Right lobe of liver (tissue), 6 donors: ENCODE data around the gene CAPN13. TPM values are rescaled to one million over a fixed set of nuclear protein-coding genes. Genes with fewer than 3 reads are reported as not detected.

Experiments used
- ATAC-seq, 4 donors: fragments of 200-7000 bp; cut with Tn5 transposase; one replicate each; pipeline ENCODE4 v1.9.1; 2020; ENCODE audit warnings: mild to moderate bottlenecking in 4 of 4, moderate library complexity in 4 of 4
- DNase-seq, 3 donors: peaks; one replicate each; pipeline ENCODE4 v3.0.0-alpha.2; 2020
- H3K27ac ChIP-seq, 3 donors: fragments of 200-600 bp; one replicate each; pipeline ENCODE4 v1.8.0; 2022
- H3K27me3 ChIP-seq, 2 donors: fragments of 200-600 bp; one replicate each; pipeline ENCODE4 v1.8.0; 2022
- H3K36me3 ChIP-seq, 4 donors: fragments of 200-600 bp; sonication (generic) in 1 of 4; one replicate each; pipeline versions ENCODE4 v1.5.1 to v1.8.0; 2017 to 2022; ENCODE audit warnings: control low read depth in 1 of 4
- H3K4me1 ChIP-seq, 4 donors: fragments of 200-600 bp; sonication (generic) in 1 of 4; one replicate each; pipeline versions ENCODE4 v1.5.1 to v1.8.0; 2017 to 2022; ENCODE audit warnings: control low read depth in 1 of 4
- H3K4me3 ChIP-seq, 3 donors: fragments of 200-600 bp; one replicate each; pipeline ENCODE4 v1.8.0; 2022
- H3K9me3 ChIP-seq, 4 donors: fragments of 200-600 bp; sonication (generic) in 1 of 4; one replicate each; pipeline versions ENCODE4 v1.5.1 to v1.8.0; 2017 to 2022; ENCODE audit warnings: control low read depth in 1 of 4
- CTCF ChIP-seq, 4 donors: fragments of 200-600 bp in 3 of 4; fragments of 450-650 bp in 1 of 4; IDR thresholded peaks; one replicate each; pipeline versions ENCODE4 v1.5.1 to v1.8.0; 2016 to 2022; ENCODE audit warnings: antibody characterized with exemption in 4 of 4, mild to moderate bottlenecking in 2 of 4
- POLR2A ChIP-seq: fragments of 450-650 bp; IDR thresholded peaks from one replicate; pipeline ENCODE4 v1.6.1; 2017; ENCODE audit warnings: antibody characterized with exemption, mild to moderate bottlenecking
- WGBS: methylation state at CpG from one replicate; pipeline ENCODE4 v1.1.6; 2018; ENCODE audit warnings: low coverage, low lambda C conversion rate; ENCODE audit not compliant: insufficient coverage; ENCODE audit errors: missing lambda C conversion rate; 5-methylcytosine and 5-hydroxymethylcytosine counted together
- intact Hi-C, 2 donors: fragments of 100-400 bp; cut with DNase I; formaldehyde crosslinking; loops; one replicate each; pipeline versions ENCODE4 v1.11.2 to v1.14.1; 2022
- total RNA-seq, 6 experiments: library from RNA; depleted of rRNA in 2 of 6; stranded (reverse); fragments of >200 nt in 2 of 6; fragmentation: NEBNext Ultra II Directional in 3 of 6; extraction: Animal tissue kit (Norgen Biotek cat#: 25700) in 3 of 6; gene quantifications; one replicate each; pipeline versions ENCODE4 v1.1.0 to v1.2.4, GENCODE V29; 2016 to 2023
- donor health status: DM: no; HTN: yes; CAD: no.
- donor health status: DM: no; HTN: no; CAD: no.
- donor health status: DM: no; HTN: no; CAD: no.
- donor health status: DM: no; HTN: yes; CAD: no.
- donor health status: DM: no; HTN: yes; CAD: no.

Gene CAPN13
- total RNA-seq, 6 experiments from 2014 or later = 0.09 to 3.8 (median 1.00) TPM; not detected in 2

GRCh38 chr2:30731706-30732105 lies 75.5 kb downstream of the CAPN13 start:
- WGBS = 0% methylated on average over 1 of the region's 6 CpGs
- ATAC-seq (no peak), DNase-seq (no peak)
- Histone ChIP-seq H3K4me3 (no peak overlapping the region), H3K27me3 (no peaks in the 10 kb centered on the region), H3K4me1 (no peaks in the 10 kb centered on the region), H3K27ac (no peak overlapping the region), H3K36me3 (no peaks in the 10 kb centered on the region), H3K9me3 (no peaks in the 10 kb centered on the region)
- intact Hi-C loops = loop anchor here in 1 of 2 donors (10.0 kb wide), 1 partner anchor 133 kb away; no protein-coding TSS in a partner anchor
- TF ChIP-seq CTCF (IDR thresholded peaks at IDR 0.05) = no peak
- no peak for TF ChIP-seq POLR2A

DNA sequence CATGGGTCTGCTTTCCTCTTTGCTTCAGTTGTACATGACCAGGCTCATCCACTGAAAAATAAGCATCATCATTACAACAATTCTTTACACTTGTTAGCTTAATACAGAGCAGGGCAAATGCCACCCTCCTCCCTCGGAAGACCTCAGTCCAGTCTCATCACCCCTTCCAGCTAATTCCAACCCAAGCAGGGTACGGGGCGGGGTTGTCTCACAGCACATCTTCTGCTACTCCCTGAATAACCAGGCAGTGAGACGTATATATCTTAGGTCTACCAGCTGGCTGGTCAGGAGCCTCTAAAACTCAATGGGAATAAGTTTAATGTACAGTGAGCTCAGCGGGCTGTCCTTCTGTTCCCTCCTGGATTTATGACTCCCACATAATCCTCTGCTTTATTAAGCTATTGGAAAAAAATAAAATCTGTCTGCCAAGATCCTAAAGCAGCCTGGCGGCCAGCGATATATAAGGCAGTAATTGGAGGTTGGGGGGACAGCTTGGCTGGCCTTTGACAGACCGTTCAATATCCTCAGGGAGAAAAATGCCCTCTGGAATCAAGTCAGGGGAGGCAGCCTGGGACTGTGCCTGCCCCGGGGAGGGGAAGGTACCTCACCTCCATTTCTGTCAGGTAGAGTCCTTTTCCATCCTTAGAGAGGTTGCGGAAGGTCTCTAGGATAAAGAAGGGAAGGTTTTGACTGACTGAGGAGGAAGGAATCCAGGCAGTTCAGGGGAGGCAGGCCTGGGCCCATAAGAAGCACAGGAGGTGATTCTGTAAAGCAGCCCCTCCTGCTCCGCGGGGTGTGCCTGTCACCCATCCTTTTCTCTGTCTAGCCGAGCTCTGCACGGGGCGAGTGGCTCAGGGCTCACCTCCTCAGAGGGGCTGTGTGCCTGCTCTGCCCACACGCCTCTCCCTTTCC lies 76.3 kb downstream of the CAPN13 start:
- Histone ChIP-seq H3K4me3 (no peak overlapping the region), H3K36me3 (no peaks in the 10 kb centered on the region), H3K27ac (no peak overlapping the region), H3K27me3 (no peaks in the 10 kb centered on the region), H3K4me1 (no peaks in the 10 kb centered on the region), H3K9me3 (no peaks in the 10 kb centered on the region)
- intact Hi-C loops = loop anchor here in 1 of 2 donors (10.0 kb wide), 1 partner anchor 134 kb away; no protein-coding TSS in a partner anchor
- ATAC-seq = no peak
- TF ChIP-seq CTCF (IDR thresholded peaks at IDR 0.05) = no peak
- TF ChIP-seq POLR2A = no peak
- WGBS = 91% methylated on average over 9 of the region's 16 CpGs
- no peak for DNase-seq

- ATAC-seq = no peak
- no peak for DNase-seq
- Histone ChIP-seq H3K4me1 (no peaks in the 10 kb centered on the region), H3K9me3 (no peaks in the 10 kb centered on the region), H3K27me3 (no peaks in the 10 kb centered on the region), H3K4me3 (no peak overlapping the region), H3K27ac (no peak overlapping the region), H3K36me3 (no peaks in the 10 kb centered on the region)
- WGBS = 53% methylated on average over 5 of the region's 5 CpGs
- intact Hi-C loops = loop anchor here in 1 of 2 donors (10.0 kb wide), 1 partner anchor 606 kb away; no protein-coding TSS in a partner anchor
- no peak for TF ChIP-seq POLR2A
- no peak for TF ChIP-seq CTCF (IDR thresholded peaks at IDR 0.05)
These were observed 78.2 kb downstream of the CAPN13 start for GRCh38 chr2:30729031-30729430.

DNA sequence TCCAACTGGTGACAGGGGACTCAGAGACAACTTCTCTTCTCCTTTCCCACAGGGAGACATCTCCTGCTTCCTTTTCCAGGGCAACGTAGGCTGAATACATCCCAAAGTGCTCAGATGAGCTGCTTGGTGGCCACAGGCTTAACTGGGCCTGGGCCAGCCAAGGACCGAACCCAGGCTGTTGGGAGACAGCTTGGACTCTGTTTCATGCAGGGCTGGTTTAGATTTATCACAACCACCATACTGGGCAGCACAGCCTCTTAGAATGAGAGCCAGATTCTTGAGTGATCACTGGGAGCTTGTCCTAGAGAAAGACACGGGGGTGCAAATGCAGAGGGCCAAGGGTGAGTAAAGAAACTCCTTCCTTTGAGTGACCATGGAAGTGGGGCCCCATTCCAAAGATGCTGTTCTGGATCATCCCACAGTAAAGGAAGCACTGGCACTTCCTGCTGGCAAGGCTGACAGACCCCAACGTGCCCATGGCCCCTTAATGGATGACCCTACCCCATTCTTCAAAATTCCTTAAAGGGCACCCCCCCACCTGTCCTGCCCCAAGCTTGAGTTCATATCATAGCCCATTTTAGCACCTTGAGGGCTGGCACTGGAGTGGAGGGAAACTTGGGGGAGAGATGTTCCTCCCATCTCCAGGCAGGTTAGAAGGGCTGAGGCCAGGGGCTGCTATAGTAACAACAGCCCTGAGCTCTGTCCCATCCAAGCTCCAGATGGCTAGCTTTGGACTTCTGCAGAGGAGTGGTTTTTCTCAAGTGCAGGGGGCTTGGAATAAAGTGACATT lies 84.1 kb downstream of the CAPN13 start:
- no peaks in the 10 kb centered on the region for H3K9me3 ChIP-seq
- 66% methylated on average over 4 of the region's 4 CpGs for WGBS
- no peak overlapping the region for H3K27ac ChIP-seq
- H3K27me3 ChIP-seq = no peaks in the 10 kb centered on the region
- ATAC-seq (no peak), DNase-seq (peak in 1 of 3 donors; percentile 14)
- intact Hi-C loops = loop anchor here in 1 of 2 donors (10.0 kb wide), 1 partner anchor 612 kb away; no protein-coding TSS in a partner anchor
- peaks cover 0 to 13% (median 0%) of the 10 kb centered on the region in 4 donors for H3K4me1 ChIP-seq
- no peaks in the 10 kb centered on the region for H3K36me3 ChIP-seq
- H3K4me3 ChIP-seq = no peak overlapping the region
- no peak for TF ChIP-seq CTCF (IDR thresholded peaks at IDR 0.05)
- no peak for TF ChIP-seq POLR2A
